Skeletal muscle satellite cell (primary cell): ENCODE measurements around the gene ZNF267.
A peak's percentile ranks its signal among the peaks of the same experiment; 100 is the strongest.

Experiments
- H3K27me3 ChIP-seq: 2 replicates; pipeline ENCODE4 v1.7.0; 2013; ENCODE audit warnings: low read length; ENCODE audit not compliant: control insufficient read depth, insufficient read depth
- H3K36me3 ChIP-seq: 2 replicates; pipeline ENCODE4 v1.7.0; 2013; ENCODE audit warnings: mild to moderate bottlenecking, control low read depth, low read length; ENCODE audit not compliant: insufficient read depth
- H3K4me1 ChIP-seq: 2 replicates; pipeline ENCODE4 v1.7.0; 2013; ENCODE audit warnings: low read length; ENCODE audit not compliant: control insufficient read depth, insufficient read depth
- H3K4me2 ChIP-seq: 2 replicates; pipeline ENCODE4 v1.7.0; 2013; ENCODE audit warnings: mild to moderate bottlenecking, low read length
- H3K4me3 ChIP-seq: 2 replicates; pipeline ENCODE4 v1.7.0; 2013; ENCODE audit warnings: low read length
- H3K9ac ChIP-seq: 2 replicates; pipeline ENCODE4 v1.7.0; 2013; ENCODE audit warnings: mild to moderate bottlenecking, low read depth, low read length, moderate library complexity
- H3K9me3 ChIP-seq: replicated peaks from 2 replicates; pipeline ENCODE4 v1.7.0; 2013; ENCODE audit warnings: mild to moderate bottlenecking, control low read depth, low read length

Gene ZNF267

DNA sequence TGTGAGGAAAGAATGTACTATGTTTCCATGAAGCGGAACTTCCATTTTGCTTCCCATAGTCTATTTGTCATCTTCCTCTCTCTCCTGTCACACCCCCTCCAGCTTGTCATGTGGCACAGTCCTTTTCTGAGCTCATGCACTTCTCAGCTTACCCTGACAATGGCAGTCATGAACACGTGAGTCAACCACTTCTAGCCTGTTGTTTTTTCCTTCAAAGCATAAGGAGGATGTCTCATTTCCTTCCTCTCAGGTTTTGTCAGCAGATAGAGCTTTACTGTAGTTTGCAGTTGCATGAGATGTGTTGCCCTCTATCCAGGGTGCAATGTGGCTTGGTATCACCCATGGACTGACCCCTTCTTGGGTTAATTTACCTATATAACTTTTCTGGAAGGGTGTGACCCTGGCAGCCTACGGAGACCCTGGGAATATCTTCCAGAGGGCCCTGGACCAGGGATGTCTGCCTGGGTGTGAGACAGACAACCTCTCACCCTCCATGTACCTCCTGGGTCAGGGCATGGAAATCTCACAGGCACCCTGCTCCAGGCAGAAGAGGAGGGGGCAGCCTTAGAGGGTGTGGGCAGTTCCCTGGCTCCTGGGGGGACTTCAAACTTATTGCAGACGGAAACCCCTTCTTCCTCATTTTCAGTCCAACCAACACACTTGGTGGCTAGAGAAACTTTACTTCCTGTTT, 4.0 kb upstream of the ZNF267 start:
- no peak overlapping the region for H3K4me3 ChIP-seq
- H3K4me2 ChIP-seq = peak overlapping the region; percentile 24
- no peaks in the 10 kb centered on the region for H3K9me3 ChIP-seq
- no peaks in the 10 kb centered on the region for H3K36me3 ChIP-seq
- H3K4me1 ChIP-seq = peaks cover 13% of the 10 kb centered on the region
- H3K27me3 ChIP-seq = peaks cover under 1% of the 10 kb centered on the region
- no peak overlapping the region for H3K9ac ChIP-seq

DNA sequence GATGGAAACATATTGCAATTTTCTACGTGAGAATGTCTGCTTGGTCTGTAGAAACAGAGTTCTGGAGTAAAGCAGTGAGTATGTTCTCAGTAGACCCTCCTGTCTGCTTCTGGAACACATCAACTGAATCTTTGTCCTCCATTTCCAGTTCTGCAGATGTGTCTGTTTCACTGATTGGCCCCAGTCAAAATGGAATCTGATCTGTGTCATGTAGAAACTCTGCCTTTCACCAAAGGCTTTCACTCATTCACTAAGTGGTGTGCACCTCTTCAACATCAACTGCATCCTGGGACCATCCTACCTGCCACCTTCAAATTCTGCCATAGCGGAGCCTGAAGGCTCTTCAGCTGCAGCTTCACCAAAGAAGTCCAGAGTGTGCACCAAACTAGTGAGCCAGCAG, 2.8 kb upstream of the ZNF267 start:
- H3K9ac ChIP-seq = no peak overlapping the region
- peaks cover 25% of the 10 kb centered on the region for H3K4me1 ChIP-seq
- no peaks in the 10 kb centered on the region for H3K27me3 ChIP-seq

GRCh38 chr16:31871510-31871909, 2.1 kb upstream of the ZNF267 start:
- no peaks in the 10 kb centered on the region for H3K9me3 ChIP-seq
- no peak overlapping the region for H3K4me3 ChIP-seq
- H3K36me3 ChIP-seq = no peaks in the 10 kb centered on the region
- no peak overlapping the region for H3K9ac ChIP-seq
- no peaks in the 10 kb centered on the region for H3K27me3 ChIP-seq
- H3K4me1 ChIP-seq = peaks cover 27% of the 10 kb centered on the region
- H3K4me2 ChIP-seq = no peak overlapping the region

More for the DNA sequence above, 2.8 kb upstream of the ZNF267 start:
- no peak overlapping the region for H3K4me3 ChIP-seq
- H3K36me3 ChIP-seq = no peaks in the 10 kb centered on the region
- no peaks in the 10 kb centered on the region for H3K9me3 ChIP-seq
- no peak overlapping the region for H3K4me2 ChIP-seq

GRCh38 chr16:31872201-31872600, 1.4 kb upstream of the ZNF267 start:
- H3K4me3 ChIP-seq = no peak overlapping the region
- no peak overlapping the region for H3K4me2 ChIP-seq
- H3K4me1 ChIP-seq = peaks cover 34% of the 10 kb centered on the region
- no peaks in the 10 kb centered on the region for H3K9me3 ChIP-seq
- no peaks in the 10 kb centered on the region for H3K27me3 ChIP-seq
- H3K36me3 ChIP-seq = no peaks in the 10 kb centered on the region
- H3K9ac ChIP-seq = no peak overlapping the region

DNA sequence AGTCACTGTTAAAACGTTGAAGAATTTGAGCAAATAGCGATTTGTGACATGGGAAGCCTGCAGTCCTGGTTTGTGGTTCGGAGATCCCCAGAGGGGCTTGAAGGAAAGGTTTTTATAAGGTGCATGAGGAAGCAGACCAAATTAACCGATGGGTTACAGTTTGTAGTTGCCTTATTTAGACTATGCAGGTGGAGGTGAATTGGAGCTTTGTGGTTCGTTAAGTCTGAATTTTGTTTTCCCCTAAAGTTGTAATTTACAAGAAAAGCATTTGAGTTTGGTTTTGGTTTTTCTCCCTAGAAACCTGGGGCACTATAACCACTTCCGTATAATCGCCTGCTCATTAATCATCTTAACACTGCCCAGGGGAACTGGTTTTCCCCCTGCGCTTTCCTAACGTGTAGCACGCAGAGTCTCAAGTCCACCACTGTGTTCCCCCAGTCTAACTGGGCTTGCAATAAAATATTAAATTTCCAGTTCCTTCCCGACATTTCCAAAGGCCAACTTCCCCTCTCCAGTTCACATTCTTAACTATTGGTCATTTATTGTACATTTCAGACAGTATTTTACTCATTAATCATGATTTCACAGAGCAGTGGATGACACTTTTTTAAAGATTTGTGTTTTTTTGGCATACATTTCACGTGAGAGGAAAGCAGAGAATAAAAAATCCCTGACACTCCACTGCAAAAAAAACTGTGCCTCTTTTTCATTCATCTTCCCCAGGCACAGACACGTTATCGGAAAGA, 932 bp downstream of the ZNF267 start:
- Histone ChIP-seq H3K36me3 (peaks cover 14% of the 10 kb centered on the region), H3K4me1 (peaks cover 37% of the 10 kb centered on the region), H3K9me3 (no peaks in the 10 kb centered on the region), H3K4me3 (peak overlapping the region; percentile 98), H3K4me2 (peak overlapping the region; percentile 90), H3K27me3 (no peaks in the 10 kb centered on the region), H3K9ac (peak overlapping the region; percentile 99)

- Histone ChIP-seq H3K27me3 (no peaks in the 10 kb centered on the region), H3K9me3 (no peaks in the 10 kb centered on the region), H3K4me1 (peaks cover 34% of the 10 kb centered on the region), H3K4me3 (peak overlapping the region; percentile 98), H3K4me2 (peak overlapping the region; percentile 90), H3K36me3 (peaks cover 14% of the 10 kb centered on the region), H3K9ac (peak overlapping the region; percentile 99)
Observed at GRCh38 chr16:31875112-31875803, 1.7 kb downstream of the ZNF267 start.

- Histone ChIP-seq H3K4me3 (peak overlapping the region; percentile 98), H3K9me3 (no peaks in the 10 kb centered on the region), H3K4me1 (peaks cover 40% of the 10 kb centered on the region), H3K36me3 (peaks cover 19% of the 10 kb centered on the region), H3K4me2 (peak overlapping the region; percentile 90), H3K27me3 (no peaks in the 10 kb centered on the region), H3K9ac (no peak overlapping the region)
Observed at GRCh38 chr16:31875928-31876547, 2.4 kb downstream of the ZNF267 start.

- no peaks in the 10 kb centered on the region for H3K27me3 ChIP-seq
- peaks cover 30% of the 10 kb centered on the region for H3K36me3 ChIP-seq
- H3K9ac ChIP-seq = peak overlapping the region; percentile 43
- H3K4me3 ChIP-seq = peak overlapping the region; percentile 31
- no peaks in the 10 kb centered on the region for H3K9me3 ChIP-seq
- H3K4me1 ChIP-seq = peaks cover 42% of the 10 kb centered on the region
- peak overlapping the region; percentile 55 for H3K4me2 ChIP-seq
Observed at GRCh38 chr16:31876951-31877828, 3.6 kb downstream of the ZNF267 start.

DNA sequence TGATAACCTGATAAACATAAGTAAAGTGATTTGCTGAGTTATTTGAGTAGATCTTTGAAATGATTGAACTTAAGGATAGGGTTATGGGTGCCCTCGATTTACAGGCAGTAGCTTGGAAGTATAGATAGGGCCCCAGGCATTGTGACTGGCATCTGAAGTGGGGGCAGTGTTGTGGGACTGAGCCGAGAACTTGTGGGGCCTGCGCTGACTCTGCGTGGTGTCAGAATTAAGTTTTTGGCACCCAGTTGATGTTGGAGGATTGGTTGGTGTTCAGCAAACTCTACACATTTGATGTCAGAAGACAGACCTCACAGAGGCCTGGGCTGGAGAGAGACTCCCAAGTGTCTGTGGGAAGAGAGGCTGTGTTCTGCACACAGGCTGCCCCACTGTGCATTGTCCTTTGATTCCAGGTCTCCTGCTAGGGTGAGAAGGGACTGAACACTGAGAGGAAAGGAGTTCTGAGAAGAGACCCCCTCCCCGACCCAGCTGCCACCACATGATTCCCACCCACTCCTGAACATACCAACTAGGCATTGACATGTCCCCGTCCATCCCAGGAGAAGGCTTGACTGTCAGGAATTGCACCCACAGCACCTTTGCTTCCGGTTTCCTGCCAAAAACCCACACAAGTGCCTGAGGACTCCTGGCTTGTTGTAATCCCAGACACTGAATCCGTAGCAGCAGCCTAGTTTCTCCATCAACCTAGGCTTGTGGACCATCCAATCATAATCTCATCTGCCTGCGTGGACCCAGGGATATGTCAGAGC, 4.5 kb downstream of the ZNF267 start:
- Histone ChIP-seq H3K36me3 (peaks cover 35% of the 10 kb centered on the region), H3K4me1 (peaks cover 42% of the 10 kb centered on the region), H3K9ac (peak overlapping the region; percentile 32), H3K4me3 (peak overlapping the region; percentile 31), H3K27me3 (no peaks in the 10 kb centered on the region), H3K9me3 (no peaks in the 10 kb centered on the region), H3K4me2 (peak overlapping the region; percentile 55)

GRCh38 chr16:31879937-31880321, 6.3 kb downstream of the ZNF267 start:
- Histone ChIP-seq H3K9me3 (no peaks in the 10 kb centered on the region), H3K4me1 (peaks cover 38% of the 10 kb centered on the region), H3K36me3 (peaks cover 47% of the 10 kb centered on the region), H3K27me3 (no peaks in the 10 kb centered on the region), H3K9ac (no peak overlapping the region), H3K4me2 (no peak overlapping the region), H3K4me3 (no peak overlapping the region)
